ENCODE measurements around the gene RAD54L. TPM values are rescaled to one million over a fixed set of nuclear protein-coding genes. Genes with fewer than 3 reads are reported as not detected.
"Not testable (repeated sequence)": the region's sequence is repeated elsewhere in the genome, so short reads cannot be mapped to it uniquely, and the experiment has no call there.

The RAD54L gene
- total RNA-seq, 1 experiment from 2014 or later = 24.2 TPM

DNA sequence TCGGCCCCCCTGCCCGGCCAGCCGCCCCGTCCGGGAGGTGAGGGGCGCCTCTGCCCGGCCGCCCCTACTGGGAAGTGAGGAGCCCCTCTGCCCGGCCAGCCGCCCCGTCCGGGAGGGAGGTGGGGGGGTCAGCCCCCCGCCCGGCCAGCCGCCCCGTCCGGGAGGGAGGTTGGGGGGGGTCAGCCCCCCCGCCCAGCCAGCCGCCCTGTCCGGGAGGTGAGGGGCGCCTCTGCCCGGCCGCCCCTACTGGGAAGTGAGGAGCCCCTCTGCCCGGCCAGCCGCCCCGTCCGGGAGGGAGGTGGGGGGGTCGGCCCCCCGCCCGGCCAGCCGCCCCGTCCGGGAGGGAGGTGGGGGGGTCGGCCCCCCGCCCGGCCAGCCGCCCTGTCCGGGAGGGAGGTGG lies 5.8 kb upstream of the RAD54L start:
- not testable (repeated sequence) for DNase-seq (ENCODE audit: low read depth)

DNA sequence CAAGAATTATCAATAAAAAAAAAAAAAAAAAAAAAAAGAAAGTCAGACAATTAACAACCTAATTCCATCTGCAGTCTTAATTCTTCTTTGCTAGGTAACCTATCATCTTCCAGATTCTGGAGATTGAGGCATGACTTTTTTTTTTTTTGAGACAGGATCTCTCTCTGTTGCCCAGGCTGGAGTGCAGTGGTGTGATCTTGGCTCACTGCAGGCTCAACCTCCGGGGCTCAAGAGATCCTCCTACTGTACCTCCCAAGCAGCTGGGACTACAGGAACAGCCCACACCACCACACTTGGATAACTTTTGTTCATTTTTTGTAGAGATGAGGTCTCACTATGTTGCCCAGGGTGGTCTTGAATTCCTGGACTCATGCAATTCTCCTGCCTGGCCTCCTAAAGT lies 4.6 kb upstream of the RAD54L start:
- DNase-seq (ENCODE audit: low read depth) = no peak

DNA sequence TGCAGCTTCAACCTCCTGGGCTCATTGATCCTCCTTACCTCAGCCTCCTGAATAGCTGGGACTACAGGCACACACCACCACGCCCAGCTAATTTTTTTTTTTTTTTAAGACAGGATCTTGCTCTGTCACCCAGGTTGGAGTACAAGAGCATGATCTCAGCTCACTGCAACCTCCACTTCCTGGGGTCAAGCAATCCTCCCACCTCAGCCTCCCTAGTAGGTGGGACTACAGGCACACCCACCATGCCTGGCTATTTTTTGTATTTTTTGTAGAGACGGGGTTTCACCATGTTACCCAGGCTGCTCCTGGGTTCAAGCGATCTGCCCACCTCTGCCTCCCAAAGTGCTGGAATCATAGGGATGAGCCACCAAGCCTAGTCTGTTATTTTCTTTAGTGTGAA lies 3.7 kb upstream of the RAD54L start:
- not testable (repeated sequence) for DNase-seq (ENCODE audit: low read depth)

DNA sequence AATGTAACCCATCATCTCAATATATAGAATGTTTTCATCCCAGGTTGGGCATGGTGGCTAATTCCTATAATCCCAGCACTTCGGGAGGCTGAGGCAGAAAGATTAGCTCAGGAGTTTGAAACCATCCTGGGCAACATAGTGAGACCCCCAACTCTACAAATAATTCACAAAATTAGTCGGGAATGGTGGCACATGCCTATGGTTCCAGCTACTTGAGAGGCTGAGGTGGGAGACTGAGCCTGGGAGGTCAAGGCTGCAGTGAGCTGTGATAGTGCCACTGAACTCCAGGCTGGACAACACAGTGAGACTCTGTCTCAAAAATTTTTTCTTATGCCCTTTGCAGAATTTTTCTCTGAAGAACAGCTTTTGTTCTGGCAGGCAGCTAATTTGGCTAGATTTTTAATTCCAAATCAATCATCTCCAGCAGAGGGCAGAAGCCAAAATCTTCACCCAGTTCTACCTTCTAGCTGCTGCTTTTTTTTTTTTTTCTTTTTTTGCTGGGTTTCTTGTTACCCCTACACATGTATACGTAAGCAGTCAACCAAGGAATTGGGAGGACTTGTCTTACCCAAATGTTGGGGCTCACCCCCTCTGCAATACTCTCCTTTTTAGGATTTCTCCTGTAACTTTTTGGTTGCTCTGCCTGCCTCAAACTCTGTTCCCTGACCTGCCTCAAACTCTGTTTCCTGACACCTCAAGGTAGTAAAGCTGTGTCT lies 2.7 kb upstream of the RAD54L start:
- DNase-seq (ENCODE audit: low read depth) = peak; percentile 40

DNA sequence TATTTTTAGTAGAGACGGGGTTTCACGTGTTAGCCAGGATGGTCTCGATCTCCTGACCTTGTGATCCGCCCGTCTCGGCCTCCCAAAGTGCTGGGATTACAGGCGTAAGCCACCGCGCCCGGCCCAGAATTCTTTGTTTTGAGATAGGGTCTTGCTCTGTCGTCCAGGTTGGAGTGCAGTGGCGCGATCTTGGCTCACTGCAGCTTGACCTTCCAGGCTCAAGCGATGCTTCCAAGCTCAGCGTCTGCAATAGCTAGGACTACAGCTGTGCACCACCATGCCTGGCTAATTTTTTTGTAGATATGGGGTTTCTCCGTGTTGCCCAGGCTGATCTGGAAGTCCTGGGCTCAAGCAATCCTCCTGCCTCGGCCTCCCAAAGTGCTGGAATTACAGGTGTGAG lies 1.4 kb upstream of the RAD54L start:
- DNase-seq (ENCODE audit: low read depth) = not testable (repeated sequence)

DNA sequence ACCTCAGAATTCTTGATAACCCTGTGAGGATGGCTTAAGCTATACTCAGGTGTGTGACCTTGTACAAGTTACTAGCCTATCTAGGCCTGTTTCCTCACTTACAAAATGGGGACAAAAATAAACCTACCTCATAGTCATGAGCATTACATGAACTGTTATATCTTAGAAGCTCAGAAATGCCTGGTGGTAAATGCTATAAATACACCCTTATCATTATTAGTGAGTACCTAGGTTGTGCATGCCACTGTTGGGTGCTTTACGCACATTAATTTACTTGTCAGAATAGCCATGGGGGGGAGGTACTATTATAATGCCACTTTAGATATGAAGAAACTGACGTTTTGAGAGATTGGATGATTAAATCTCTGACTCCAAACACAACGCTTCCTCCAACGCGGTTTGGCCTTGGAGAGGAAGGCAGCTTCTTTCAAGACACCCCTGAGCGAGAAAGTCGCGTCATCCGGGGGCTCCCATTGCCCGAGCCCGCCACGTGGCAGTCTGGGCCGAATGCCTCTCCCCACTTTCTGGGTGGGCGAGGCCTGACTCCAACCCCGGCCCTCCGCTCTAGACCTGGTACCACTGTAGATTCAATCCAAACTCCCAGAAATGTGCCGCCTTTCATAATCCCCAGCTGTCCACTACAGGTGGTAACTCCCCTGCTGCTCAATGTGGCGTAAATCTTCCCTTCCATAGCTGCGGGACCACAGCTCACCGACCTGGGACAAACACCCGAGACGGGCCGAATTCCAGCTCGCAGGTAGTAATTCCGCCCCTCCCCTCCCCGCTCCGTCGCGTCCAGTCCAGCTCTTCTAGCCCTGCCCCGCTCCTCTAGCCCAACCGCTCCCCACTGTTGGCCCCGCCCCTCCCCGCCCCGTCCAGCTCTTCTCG lies 771 bp upstream of the RAD54L start:
- DNase-seq (ENCODE audit: low read depth) = peak; percentile 63

DNA sequence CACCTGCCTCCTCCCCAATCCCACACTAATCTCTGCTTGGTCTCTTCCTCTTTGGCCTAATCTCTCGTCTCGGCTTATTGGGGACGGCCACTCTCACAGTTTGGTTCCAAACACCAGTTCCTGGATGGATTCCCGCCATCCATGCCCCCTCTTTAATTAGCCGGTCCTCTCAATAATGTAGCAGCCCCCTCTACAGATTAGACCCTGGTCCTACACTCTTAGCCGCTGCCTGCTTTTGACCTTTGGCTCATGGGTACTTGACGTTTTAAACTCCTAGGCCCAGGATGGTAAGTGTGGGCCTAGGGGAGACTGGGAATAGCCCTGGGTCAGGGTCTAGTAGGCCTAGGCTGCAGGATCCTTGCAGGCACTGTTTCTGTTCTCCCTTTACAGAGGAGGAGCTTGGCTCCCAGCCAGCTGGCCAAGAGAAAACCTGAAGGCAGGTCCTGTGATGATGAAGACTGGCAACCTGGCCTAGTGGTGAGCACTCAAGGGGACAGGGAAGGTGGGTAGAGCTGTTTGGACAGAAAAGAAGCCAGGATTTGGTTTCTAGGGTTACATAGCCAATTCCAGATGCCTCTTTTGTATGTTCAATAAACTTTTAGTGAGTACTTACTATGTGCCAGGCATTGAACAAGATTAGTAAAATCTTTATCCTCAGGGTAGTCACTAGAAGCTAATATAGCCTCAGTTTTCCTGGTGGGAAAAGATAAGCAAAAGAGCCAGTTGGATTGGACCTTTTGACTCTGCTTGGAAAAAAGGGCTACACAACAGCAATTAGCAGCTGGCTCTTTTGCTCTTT lies 758 bp downstream of the RAD54L start:
- DNase-seq (ENCODE audit: low read depth) = peak; percentile 72

DNA sequence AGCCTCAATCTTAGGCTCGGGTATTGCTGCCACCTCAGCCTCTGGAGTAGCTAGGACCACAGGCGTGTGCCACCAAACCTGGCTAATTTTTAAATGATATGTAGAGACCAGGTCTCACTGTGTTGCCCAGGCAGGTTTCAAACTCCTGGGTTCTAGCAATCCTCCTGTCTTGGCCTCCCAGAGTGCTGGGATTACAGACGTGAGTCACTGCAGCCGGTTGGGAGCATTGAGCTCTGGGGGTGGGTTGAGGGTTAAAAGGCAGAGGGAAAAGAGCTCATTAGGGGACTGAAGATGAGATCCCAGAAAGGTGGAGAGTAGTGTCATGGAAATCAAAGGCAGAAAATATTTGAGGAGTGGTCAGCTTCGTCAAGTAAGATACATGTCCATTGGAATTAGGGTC lies 7.1 kb downstream of the RAD54L start:
- no peak for DNase-seq (ENCODE audit: low read depth)

DNA sequence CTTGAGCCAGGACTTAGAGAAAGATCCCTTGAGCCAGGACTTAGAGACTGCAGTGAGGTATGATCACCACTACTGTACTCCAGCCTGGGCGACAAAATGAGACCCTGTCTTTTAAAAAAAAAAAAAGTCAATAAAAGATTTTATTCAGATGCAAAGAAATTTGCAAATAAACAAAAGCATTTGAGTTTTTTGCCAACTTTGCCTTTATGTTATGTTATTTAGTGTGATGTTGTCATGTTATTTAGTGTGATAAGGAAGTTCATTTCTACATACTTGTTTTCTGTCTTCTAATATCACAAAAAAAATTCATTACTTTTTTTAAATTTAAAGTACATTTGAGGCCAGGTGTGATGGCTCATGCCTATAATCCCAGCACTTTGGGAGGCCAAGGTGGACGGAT lies 9.0 kb downstream of the RAD54L start:
- DNase-seq (ENCODE audit: low read depth) = no peak

DNA sequence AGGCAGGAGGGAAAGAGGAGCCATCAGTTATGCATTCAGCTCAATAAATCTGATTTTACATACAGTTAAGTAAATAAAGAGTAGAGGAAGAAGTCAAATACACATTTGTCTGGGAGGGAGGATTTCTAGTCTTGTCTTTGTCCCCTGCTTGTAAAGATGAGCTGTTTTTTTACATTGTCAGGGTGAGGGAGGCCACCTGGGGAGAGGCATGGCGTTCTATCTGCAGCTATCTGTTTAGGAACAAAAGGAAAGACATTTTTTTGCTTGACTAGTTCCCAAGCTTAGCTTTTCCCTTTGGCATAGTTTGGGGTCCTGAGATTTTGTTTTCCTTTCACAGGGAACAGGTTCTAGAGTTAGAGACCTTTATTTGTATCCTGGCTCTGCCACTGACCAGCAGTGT lies 14.9 kb downstream of the RAD54L start:
- DNase-seq (ENCODE audit: low read depth) = no peak

DNA sequence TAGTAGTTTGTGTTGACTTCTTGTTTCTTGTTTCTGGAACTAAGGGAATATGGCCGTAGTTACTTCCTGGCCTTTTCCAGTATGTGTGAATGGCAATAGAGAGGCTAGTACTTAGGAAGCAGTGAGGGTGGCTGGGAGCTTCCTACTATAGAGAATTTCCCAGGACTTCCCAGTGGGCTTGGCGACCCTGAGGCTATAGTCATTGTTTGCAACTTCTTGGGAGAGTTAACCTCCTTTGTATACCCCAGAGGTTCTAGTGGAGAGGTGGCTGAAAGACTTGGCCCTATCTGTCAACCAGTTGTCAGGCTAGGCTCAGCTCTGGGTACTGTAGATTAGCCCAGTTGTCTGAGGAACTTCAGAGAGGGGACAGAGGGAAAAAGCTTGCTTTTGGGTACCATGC lies 15.6 kb downstream of the RAD54L start:
- no peak for DNase-seq (ENCODE audit: low read depth)

DNA sequence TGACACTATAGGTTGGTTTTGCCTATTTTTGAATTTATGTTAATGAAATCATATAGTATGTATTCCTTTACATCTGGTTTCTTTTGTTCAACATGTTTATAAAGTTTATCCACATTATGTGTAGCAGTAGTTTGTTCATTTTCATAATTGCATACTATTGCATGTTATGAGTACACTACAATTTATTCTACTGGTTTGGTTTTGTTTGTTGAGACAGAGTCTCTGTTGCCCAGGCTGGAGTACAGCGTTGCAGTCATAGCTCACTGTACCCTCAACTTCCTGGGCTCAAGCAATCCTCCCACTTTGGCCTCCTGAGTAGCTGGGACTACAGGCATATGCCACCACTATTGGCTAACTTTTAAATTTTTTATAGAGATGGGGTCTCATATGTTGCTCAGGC lies 21.0 kb downstream of the RAD54L start:
- no peak for DNase-seq (ENCODE audit: low read depth)

DNA sequence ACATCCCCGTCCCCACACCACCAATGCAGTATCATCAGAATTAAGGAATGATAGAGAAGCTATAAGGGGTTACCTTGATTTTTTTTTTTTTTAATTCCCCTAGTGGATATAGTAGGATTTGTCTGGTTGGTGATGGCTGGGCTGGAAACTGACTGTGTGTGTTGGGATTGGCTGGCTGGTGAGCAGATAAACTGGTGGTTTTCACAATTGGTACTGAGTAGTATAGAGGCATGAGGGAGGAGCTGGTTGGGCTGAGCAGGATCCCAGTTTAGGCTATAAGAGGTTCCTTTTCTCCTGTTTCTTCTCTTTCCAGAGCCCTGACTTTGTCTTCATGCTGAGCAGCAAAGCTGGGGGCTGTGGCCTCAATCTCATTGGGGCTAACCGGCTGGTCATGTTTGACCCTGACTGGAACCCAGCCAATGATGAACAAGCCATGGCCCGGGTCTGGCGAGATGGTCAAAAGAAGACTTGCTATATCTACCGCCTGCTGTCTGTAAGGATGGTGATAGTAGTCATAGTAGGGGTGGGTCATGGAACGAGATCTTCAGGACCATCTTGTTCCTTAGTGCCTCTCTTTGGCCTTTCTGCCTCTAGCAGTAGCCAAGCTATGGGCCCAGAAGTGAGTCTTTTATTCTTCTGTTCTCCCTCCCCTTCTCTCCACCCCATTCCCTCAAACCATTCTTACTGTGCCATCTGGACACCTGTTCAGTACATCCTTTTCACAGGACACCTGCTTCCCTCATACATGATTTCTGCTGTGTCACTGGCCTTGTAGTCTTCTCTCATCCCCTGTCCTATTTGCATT lies 26.9 kb downstream of the RAD54L start:
- DNase-seq (ENCODE audit: low read depth) = no peak

DNA sequence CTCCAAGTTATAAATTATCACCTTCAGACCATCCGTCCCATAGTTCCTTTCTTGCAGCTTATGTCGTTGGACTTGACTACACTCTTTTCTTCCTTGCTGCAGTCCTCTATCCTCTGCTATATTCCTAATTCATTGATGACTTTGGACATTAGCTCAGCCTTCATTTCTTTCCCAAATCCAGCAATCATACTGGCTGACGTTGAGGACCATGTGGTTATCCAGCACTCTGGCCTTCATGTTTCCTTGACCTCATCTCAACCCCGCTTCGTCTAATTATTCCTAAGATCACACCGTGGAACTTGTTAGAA lies 27.4 kb downstream of the RAD54L start:
- DNase-seq (ENCODE audit: low read depth) = no peak

DNA sequence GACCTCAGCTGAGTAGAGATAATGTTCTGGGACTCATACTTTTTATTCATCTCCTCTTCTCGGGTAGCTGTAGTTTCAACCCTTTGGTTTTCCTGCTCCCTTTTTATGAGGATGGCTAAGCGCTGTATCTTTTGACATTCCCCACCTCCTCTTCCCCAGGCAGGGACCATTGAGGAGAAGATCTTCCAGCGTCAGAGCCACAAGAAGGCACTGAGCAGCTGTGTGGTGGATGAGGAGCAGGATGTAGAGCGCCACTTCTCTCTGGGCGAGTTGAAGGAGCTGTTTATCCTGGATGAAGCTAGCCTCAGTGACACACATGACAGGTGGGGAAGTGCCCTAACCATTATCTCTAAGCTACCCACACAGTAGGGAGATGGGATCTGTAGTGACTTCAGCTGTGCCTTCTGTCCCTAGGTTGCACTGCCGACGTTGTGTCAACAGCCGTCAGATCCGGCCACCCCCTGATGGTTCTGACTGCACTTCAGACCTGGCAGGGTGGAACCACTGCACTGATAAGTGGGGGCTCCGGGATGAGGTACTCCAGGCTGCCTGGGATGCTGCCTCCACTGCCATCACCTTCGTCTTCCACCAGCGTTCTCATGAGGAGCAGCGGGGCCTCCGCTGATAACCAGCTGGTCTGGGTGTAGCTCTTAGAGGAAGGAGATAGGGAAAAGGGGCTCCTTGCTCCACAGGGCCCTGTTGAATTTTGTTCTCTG lies 30.3 kb downstream of the RAD54L start:
- DNase-seq (ENCODE audit: low read depth) = no peak

DNA sequence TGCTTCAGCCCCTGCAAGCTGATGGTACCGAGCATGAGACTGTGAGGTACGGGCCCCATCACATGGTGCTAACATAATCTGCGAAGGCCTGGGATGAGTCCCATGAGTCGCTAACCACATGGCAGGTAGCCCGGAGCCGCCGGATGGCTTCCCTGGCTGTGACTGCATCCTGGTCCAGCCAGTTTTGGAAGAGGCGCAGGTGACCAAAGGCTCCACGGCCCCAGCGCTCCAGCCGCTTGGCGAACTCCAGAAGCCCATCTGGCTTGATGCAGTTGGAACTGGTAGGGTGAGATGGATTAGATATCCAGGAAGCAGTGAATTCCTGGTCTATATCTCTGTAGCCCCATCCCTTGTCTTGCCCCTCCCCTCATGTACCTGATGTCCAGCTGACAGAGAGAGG lies 31.2 kb downstream of the RAD54L start:
- DNase-seq (ENCODE audit: low read depth) = peak; percentile 77

DNA sequence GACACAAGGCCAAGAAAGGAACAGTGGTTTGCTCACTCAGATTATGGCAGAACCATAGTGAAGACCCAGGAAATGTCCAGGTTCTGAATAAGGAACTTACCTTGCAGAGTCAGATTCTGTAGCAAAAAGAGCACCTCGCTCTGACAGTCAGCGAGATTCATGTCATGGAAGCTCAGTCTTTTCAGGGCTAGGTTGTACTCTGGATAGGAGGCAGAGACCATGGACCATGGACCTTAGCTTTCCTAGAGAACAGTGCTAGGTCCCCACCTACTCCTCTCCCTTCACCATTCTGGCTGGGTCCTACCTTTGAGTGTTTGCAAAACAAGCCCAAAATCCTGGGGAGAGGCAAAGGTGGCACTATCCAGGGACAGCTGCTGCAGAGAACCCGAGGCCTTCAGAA lies 32.5 kb downstream of the RAD54L start:
- DNase-seq (ENCODE audit: low read depth) = no peak

DNA sequence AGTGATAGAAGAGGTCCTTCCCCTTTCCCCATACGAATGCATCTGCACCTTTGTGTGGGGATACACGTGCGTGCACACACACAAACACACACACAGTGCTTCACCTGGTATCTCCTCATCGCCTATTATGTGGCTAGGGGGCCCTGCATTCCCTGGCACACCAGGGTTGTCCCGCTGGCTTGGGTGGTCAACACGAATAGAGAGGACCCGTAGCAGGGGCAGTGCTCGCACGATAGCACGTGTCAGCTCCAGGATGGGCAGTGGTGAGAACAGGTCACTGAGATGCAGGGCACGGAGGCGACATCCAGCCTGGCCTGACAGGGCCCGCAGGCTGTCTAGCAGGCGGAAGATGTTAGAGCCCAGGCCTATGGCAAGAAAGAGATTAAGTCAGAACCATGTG lies 33.5 kb downstream of the RAD54L start:
- DNase-seq (ENCODE audit: low read depth) = no peak

DNA sequence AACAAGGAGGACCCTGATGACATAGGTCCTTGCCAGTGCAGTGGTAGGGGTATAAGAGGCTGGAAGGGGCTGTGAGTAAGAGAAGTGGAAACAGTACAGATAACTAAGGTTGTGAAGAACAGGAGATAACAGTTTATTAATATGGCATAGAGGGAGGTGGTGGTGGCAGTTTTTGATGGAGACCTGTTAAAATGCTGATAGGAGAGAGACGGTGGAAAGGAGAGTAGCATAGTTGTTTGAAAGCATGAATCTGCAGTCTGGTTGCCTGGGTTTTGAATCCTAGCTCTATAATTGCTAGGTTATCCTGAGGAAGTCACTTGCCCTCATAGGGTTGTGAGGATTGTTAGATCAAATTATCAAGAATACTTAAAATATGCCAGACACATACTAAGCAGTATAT lies 36.5 kb downstream of the RAD54L start:
- DNase-seq (ENCODE audit: low read depth) = no peak

DNA sequence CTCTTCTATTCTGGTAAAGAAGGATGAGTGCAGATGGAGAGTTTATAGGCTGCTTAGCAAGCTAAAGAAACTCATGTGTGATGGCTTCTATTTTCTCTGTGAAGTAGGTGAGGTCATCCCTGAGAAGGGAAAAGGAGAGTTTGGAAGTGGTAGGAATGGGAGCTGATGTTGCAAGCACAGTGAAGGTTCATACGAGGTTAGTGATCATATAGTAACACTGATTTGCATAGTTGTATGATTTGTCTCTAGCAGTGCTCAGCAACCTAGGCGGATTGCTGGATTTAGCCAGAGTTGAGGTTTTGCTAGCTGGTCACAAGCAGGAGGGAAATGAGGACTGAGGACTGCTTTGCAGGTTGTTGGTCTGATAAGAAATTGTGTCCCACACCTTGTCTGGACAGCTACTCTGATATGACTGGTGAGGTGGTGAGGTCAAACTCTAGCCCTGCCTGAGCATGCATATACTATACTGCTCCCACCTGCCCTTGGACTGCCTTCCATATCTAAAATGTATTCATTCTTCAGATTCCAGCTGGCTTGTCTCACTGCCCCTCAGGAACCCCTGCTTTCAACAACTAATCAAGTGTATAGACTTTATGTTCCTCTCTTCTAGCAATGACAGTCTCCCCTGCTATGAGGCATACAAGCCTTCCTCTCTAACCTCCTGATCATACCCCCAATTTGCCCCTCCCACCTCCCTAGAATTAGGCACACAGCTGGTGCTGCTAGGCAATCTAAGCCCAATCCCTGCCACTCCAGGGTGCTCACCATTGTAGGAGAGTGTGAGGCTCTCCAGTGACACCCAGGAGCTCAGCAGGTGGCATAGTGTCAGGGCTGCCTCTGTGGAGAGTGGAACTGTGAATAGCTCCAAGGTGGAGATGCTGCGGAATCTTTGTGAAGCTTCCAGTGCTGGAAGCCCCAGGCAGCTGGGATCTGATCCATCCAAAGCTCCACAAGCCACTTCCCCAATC lies 37.3 kb downstream of the RAD54L start:
- no peak for DNase-seq (ENCODE audit: low read depth)
